Stimulated activated CD4-positive, alpha-beta T cell treated with anti-CD3 and anti-CD28 coated beads, Interleukin-4, amount 100 ng/mL, for 48 hours (primary cell): ENCODE measurements around the gene SLC27A6.
"Not testable (repeated sequence)": the region's sequence is repeated elsewhere in the genome, so short reads cannot be mapped to it uniquely, and the experiment has no call there.

Source experiments
- DNase-seq, 2 donors: peaks; one replicate each; pipeline ENCODE4 v3.0.0-alpha.2; 2020; ENCODE audit warnings: low read depth in 2 of 2

Gene SLC27A6

GRCh38 chr5:129001841-129002526, 36.7 kb downstream of the SLC27A6 start:
- no peak for DNase-seq

GRCh38 chr5:129002527-129002842, 37.2 kb downstream of the SLC27A6 start:
- no peak for DNase-seq

- no peak for DNase-seq
Observed at GRCh38 chr5:129003232-129003631, 37.9 kb downstream of the SLC27A6 start.

- DNase-seq = no peak
Observed at GRCh38 chr5:129014185-129014584, 48.9 kb downstream of the SLC27A6 start.

GRCh38 chr5:129018837-129019236, 53.5 kb downstream of the SLC27A6 start:
- no peak for DNase-seq

GRCh38 chr5:129019401-129019908, 54.2 kb downstream of the SLC27A6 start:
- DNase-seq = no peak

GRCh38 chr5:129020683-129021082, 55.4 kb downstream of the SLC27A6 start:
- no peak for DNase-seq

GRCh38 chr5:129021744-129022143, 56.5 kb downstream of the SLC27A6 start:
- DNase-seq = no peak

- no peak for DNase-seq
Observed at GRCh38 chr5:129022599-129022998, 57.3 kb downstream of the SLC27A6 start.

GRCh38 chr5:129027260-129027659, 62.0 kb downstream of the SLC27A6 start:
- DNase-seq = no peak

- no peak for DNase-seq
Observed at GRCh38 chr5:129031886-129032683, 66.8 kb downstream of the SLC27A6 start.

- DNase-seq = not testable (repeated sequence)
Observed at GRCh38 chr5:129036257-129036656, 71.0 kb downstream of the SLC27A6 start.

GRCh38 chr5:129041196-129041881, 76.1 kb downstream of the SLC27A6 start:
- DNase-seq = no peak

- no peak for DNase-seq
Observed at GRCh38 chr5:129042306-129042705, 77.0 kb downstream of the SLC27A6 start.

GRCh38 chr5:129043894-129044293, 78.6 kb downstream of the SLC27A6 start:
- DNase-seq = no peak

GRCh38 chr5:129046151-129046550, 80.9 kb downstream of the SLC27A6 start:
- no peak for DNase-seq

- no peak for DNase-seq
Observed at GRCh38 chr5:129048509-129048908, 83.2 kb downstream of the SLC27A6 start.

- DNase-seq = no peak
Observed at GRCh38 chr5:129049126-129049799, 84.0 kb downstream of the SLC27A6 start.

- DNase-seq = no peak
Observed at GRCh38 chr5:129051283-129051682, 86.0 kb downstream of the SLC27A6 start.

- no peak for DNase-seq
Observed at GRCh38 chr5:129053438-129053837, 88.2 kb downstream of the SLC27A6 start.

GRCh38 chr5:129057329-129057728, 92.0 kb downstream of the SLC27A6 start:
- no peak for DNase-seq

GRCh38 chr5:129061849-129062248, 96.6 kb downstream of the SLC27A6 start:
- no peak for DNase-seq
